Activated CD8-positive, alpha-beta memory T cell treated with anti-CD3 and anti-CD28 coated beads for 1 hour (primary cell): ENCODE data around the gene SOX5.
"Not testable (repeated sequence)": the region's sequence is repeated elsewhere in the genome, so short reads cannot be mapped to it uniquely, and the experiment has no call there.

Experiments used
- DNase-seq, 2 donors: peaks; one replicate each; pipeline ENCODE4 v3.0.0-alpha.2; 2020; ENCODE audit warnings: low read depth in 1 of 2; ENCODE audit errors: extremely low read depth in 1 of 2

SOX5 gene

GRCh38 chr12:23847857-23848256 is 101.6 kb downstream of the SOX5 start:
- DNase-seq = no peak

GRCh38 chr12:23843958-23844357 is 105.5 kb downstream of the SOX5 start:
- DNase-seq = no peak

GRCh38 chr12:23834076-23834475 is 115.4 kb downstream of the SOX5 start:
- no peak for DNase-seq

GRCh38 chr12:23831739-23832138 is 117.7 kb downstream of the SOX5 start:
- no peak for DNase-seq

- DNase-seq = no peak
Observed at GRCh38 chr12:23830210-23830609, 119.3 kb downstream of the SOX5 start.

GRCh38 chr12:23827353-23827752 is 122.1 kb downstream of the SOX5 start:
- no peak for DNase-seq

GRCh38 chr12:23825124-23825523 is 124.3 kb downstream of the SOX5 start:
- DNase-seq = not testable (repeated sequence)

GRCh38 chr12:23824358-23824757 is 125.1 kb downstream of the SOX5 start:
- DNase-seq = no peak

GRCh38 chr12:23822883-23823282 is 126.6 kb downstream of the SOX5 start:
- not testable (repeated sequence) for DNase-seq

GRCh38 chr12:23817345-23817744 is 132.1 kb downstream of the SOX5 start:
- DNase-seq = no peak

- no peak for DNase-seq
Observed at GRCh38 chr12:23816394-23816851, 133.0 kb downstream of the SOX5 start.

GRCh38 chr12:23815810-23816209 is 133.7 kb downstream of the SOX5 start:
- DNase-seq = no peak

- DNase-seq = no peak
Observed at GRCh38 chr12:23813206-23813605, 136.3 kb downstream of the SOX5 start.

GRCh38 chr12:23810329-23810902 is 139.1 kb downstream of the SOX5 start:
- no peak for DNase-seq

- no peak for DNase-seq
Observed at GRCh38 chr12:23803540-23803939, 145.9 kb downstream of the SOX5 start.

GRCh38 chr12:23795494-23795893 is 154.0 kb downstream of the SOX5 start:
- no peak for DNase-seq

- DNase-seq = no peak
Observed at GRCh38 chr12:23781118-23781517, 168.4 kb downstream of the SOX5 start.

- no peak for DNase-seq
Observed at GRCh38 chr12:23775208-23775607, 174.3 kb downstream of the SOX5 start.

- no peak for DNase-seq
Observed at GRCh38 chr12:23771240-23771949, 178.1 kb downstream of the SOX5 start.

- no peak for DNase-seq
Observed at GRCh38 chr12:23770202-23770938, 179.1 kb downstream of the SOX5 start.

- DNase-seq = no peak
Observed at GRCh38 chr12:23767834-23768233, 181.6 kb downstream of the SOX5 start.

GRCh38 chr12:23763724-23764123 is 185.7 kb downstream of the SOX5 start:
- DNase-seq = no peak
